CD4-positive, alpha-beta T cell treated with Interferon alpha-2 for 1 hour (primary cell): Measurements from ENCODE around the gene DIP2C.
"Not testable (repeated sequence)": the region's sequence is repeated elsewhere in the genome, so short reads cannot be mapped to it uniquely, and the experiment has no call there.

Source experiments
- DNase-seq, 2 donors: peaks; one replicate each; pipeline ENCODE4 v3.0.0-alpha.2; 2020 to 2022

The DIP2C gene

DNA sequence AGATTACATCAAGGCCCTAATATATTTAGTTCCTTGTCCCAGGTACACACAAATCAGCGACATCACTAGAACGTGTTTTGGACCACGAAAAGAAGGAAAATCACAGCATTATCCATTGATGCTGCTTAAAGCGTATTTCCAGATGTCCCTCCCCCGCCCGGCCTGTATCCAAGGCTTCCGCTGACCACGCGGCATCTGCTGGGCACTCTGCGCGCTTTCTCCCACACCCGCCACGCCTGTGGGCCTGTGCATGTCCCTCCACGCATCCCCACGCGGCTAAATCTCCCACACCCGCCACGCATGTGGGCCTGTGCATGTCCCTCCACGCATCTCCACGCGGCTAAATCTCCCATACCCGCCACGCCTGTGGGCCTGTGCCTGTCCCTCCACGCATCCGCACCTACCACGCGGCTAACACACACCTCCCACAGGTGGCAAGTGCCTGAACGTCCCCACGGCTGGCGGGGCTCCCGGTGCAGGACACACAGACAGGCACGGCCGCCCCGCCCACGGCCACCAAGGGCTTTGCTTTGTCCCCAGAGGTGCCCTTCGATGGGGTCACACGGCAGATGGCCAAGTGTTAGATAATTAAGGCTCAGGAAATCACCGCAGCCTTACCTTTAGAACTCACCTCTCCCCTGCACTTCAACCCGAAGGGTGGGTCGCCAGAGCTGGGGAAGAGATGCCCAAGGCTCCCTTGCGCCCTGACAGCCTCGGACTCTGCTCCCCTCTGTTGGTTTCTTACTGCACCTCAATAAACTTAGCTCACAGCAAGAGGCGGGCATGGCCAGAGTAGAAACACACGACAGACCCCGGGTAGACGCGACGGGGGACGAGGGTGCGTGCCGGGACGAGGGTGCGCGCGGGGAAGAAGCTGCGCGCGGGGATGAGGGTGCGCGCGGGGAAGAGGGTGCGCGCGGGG, 49.5 kb downstream of the DIP2C start:
- DNase-seq: no peak

DNA sequence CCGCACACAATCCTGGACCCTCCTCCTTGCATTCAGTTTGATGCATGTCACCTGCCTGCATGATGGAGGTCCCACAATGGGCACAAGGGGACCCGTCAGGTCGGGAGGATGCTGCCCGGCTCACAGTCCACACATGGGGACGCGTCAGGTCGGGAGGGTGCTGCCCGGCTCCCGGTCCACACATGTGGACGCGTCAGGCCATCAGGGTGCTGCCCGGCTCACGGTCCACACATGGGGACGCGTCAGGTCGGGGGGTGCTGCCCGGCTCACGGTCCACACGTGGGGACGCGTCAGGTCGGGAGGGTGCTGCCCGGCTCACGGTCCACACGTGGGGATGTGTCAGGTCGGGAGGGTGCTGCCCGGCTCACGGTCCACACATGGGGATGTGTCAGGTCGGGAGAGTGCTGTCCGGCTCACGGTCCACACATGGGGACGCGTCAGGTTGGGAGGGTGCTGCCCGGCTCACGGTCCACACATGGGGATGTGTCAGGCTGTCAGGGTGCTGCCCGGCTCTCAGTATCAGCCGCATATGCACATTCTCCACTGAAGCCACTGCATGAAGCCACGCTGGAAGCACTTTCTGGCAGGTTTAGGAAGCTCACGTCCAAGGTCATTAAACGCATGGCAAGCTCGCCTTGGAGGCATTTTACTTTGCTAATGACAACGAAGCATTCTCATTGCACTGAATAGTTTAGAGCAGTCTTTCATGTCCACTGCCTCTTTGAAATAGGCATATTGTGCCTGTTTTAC, 50.3 kb downstream of the DIP2C start:
- DNase-seq: no peak

DNA sequence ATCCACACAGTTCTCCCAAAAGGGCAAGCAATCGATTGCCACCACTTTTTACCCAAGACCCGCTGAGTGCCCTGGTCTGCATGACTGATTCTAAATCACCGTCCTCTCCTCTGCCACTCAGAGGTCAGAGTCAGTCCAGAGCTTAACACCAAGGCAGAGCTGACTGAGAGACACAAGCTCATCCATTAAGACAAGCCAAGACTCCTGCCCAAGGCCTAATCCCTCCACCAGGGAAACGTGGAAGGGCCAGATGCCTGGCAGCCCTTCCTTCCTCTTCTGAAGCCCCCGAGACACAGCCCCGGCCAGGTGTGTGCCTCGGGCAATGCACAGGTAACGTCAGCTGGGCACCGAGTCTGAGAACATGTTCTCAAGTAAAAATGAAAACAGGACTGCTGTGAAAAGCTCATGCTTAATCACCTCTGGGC, 51.7 kb downstream of the DIP2C start:
- DNase-seq: no peak

DNA sequence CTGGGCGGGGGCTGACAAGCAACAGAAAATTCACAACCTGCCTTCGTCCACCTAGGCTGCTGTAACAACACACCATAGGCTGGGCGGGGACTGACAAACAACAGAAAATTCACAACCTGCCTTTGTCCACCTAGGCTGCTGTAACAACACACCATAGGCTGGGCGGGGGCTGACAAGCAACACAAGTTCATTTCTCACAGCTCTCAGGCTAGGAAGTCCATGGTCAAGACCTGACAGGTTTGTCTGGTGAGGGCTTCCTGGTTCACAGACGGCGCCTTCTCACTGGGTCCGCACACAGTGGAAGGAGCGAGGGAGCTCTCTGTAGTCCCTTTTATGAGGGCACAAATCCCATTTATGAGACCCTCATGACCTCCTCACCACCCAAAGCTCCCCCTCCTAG, 52.2 kb downstream of the DIP2C start:
- no peak for DNase-seq

DNA sequence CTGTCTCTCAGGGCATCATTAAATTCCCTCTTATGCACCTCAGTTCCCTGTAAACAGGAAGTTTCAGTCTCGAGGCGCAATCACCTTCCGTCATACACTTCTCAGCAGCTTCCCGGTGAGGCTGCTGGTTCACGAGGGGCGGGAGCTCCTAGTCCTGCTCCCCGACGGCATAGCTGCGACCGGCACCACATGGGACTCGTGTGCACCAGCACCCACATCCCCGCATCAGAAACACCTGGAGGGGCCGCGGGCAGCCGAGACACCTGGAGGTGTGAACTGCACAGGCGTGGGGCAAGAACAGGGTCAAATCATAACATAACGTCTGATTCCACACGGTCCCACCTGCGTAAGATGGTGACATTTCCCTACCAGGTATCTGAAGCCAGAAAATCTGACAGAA, 52.7 kb downstream of the DIP2C start:
- no peak for DNase-seq

DNA sequence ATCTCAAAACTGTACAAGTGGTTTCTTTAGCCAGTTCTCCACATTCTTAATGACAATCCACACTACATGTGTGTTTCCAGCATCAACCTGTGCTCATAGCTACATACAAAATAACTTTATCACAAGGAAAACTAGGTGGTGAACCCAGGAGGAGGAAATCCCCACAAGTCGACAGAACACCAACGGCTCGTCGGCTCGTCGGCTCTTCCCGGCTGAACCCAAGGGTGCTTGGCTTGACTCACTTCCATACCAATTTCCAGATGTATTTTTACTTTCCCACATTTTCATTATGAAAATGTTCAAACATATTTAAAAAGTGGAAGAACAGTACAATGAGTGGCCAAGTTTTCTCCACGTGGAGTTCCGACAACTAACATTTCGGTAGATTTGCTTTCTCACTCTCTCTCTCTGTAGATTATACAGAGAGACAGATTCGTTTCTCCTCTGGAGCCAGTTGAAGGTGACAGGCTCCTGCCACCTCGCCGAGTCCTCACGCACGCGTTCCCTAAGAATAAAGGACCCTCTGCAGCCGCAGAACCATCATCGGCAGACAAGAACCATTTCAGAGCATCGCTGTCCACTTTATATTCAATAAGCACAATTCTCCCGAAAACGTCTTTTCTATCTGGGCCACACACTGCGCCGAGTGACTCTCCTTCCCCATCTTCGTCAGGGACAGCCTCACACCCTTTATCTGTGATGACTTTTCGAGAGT, 53.3 kb downstream of the DIP2C start:
- no peak for DNase-seq

DNA sequence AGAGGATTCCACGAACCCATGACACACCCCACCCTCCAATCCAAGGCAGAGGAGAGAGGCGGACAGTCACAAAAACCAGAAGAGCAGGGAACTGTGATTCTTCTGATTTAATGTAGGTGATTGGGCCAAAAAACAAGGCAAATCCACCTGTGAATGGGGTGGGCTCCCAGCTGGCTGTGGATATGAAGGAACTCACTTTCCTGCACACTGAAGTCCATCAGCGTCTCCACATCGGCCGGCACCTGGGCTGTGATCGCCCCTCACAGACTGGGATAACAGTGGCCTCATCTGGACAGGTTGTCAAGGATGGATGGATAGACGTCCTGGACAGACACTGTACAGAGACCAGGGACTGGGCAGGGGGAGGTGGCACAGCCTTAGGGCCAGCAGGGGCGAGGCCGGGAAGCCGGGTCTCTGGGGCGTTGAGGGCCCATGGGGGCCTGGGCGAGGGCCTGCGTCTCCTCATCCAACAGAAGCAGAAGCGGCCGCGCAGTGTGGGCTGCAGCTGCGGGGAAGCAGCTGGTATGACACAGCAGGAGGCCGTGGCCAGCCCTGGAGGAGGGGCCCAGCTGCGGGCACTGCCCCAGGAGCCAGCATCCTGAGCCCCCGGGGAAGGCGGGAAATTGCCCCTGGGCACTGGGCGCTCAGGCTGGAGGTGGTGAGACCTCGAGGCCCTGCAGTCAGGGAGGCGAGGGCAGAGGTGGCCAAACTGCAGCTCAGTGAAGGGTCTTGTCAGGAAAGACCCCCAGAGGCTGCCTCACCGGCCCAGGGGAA, 54.2 kb downstream of the DIP2C start:
- DNase-seq: no peak

DNA sequence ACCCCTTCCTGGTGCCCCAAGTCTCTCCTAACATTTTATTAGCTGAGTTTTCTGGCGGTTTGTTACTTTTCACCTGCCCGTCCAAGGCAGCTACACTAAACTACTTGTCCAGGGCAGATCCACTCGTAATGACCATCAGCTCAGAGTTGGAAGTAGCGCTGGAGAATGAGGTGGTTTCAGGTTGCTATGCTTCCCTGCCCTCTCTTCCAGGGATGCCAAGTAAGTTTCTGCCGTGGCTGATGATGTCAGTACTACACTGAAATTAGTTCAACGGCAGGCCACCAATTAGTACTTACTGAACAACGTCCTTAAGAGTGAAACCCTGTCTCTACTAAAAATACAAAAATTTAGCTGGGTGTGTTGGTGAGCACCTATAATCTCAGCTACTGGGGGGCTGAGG, 55.2 kb downstream of the DIP2C start:
- DNase-seq: no peak

DNA sequence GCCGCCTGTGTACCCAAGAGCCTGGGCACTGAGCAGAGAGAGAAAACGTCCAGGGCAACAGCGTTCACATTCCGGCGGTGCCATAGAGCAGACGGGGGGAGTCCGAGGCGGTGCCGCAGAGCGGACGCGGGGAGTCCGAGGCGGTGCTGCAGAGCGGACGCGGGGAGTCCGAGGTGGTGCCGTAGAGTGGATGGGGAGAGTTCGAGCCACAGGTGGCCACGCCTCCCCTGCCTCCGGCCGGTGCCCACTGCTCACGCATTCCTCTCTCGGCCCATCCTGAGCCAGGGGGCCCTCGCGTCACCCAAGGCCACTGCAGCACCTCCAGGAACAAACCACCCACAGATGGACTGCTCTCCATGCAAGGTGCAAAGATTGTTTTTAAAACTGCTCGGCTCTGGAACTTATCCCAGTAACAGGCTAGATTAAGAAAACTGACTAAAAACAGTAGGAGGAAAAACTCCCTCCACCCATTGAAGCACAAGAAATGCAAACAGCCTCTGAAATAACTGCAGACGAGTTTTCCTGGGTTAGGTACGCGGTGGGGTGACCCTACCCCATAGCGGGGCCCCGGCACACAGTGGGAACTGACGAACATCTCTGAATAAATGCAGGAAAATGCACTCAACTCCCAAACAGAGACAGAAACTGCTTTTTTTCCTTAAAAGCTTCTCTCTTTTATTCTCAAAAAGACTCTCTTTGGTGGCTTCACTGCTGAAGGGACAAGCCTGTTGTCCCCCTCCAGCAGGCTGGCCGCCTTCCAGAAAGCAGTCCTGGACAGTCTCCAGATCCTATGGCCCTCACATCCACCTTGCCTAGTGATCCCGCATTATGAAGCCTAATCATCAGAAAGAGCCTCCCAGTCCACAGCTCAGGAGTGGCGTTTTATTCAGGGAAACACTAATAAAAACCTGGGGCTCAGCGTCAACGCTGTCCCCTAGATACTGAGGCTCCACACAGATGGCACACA, 55.9 kb downstream of the DIP2C start:
- no peak for DNase-seq

DNA sequence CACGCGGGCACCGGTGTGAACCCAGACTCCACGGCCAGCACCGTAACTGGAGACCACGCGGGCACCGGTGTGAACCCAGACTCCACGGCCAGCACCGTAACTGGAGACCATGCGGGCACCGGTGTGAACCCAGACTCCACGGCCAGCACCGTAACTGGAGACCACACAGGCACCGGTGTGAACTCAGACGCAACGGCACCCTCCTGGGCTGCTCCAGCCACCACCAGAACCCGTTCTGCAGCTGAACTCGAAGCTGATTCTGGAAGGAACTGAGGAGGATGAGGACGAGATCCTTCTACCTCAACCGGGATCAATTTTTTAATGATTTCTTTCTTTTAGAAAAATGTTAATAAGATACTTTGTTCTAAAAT, 56.7 kb downstream of the DIP2C start:
- DNase-seq: not testable (repeated sequence)

DNA sequence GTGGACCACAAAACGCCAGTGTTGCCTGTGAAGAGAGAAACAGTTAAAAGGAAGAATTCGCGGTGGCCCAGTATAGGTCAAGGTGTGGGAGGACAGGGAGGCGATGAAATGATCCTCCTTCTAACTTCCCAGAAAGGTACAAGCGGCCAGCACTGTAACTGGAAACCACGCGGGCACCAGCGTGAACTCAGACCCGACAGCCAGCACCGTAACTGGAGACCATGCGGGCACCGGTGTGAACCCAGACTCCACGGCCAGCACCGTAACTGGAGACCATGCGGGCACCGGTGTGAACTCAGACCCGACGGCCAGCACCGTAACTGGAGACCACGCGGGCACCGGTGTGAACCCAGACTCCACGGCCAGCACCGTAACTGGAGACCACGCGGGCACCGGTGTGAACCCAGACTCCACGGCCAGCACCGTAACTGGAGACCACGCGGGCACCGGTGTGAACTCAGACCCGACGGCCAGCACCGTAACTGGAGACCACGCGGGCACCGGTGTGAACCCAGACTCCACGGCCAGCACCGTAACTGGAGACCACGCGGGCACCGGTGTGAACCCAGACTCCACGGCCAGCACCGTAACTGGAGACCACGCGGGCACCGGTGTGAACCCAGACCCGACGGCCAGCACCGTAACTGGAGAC, 57.2 kb downstream of the DIP2C start:
- not testable (repeated sequence) for DNase-seq

DNA sequence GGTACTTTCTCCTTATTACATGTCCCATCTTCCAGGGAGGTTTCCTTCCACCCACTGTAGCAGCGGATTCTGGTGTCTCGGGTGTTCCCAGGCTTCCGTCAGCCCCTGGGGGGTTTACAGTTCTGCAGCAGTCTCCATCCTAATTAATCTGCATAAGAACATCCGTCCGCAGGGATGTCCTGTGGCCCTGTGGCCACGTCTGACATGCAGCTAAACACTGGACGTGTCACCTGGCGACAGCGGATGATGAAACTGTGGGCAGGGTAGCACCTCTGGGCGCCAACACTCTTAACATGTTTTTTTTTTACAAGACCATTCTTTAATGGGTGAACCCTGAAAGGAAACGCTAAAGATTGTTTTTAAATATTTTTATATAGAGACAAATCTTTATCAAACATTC, 58.2 kb downstream of the DIP2C start:
- DNase-seq: no peak

DNA sequence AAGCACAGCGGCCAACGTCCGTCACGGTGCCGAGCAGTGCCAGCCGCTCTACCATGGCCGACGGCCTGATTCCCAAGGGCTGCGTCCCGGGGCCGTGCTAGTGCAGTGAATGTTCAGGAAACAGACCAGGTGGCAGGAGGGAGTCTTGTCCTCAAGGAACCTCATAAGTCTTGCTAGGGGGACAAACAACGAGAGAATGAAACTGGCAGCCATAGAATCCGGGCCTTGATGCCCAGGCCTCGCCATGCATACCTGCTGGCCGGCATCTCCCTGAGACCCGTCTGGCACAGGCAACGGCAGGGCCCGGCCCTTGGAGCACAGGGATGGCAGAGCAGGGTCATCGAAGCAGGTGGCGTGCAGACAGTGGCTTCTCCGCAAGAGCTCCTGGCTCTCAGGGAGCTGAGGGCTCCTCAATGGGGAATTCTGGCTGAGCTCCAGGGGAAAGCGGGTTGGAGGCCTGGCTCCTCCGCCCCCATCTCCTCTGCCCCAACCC, 58.8 kb downstream of the DIP2C start:
- no peak for DNase-seq

DNA sequence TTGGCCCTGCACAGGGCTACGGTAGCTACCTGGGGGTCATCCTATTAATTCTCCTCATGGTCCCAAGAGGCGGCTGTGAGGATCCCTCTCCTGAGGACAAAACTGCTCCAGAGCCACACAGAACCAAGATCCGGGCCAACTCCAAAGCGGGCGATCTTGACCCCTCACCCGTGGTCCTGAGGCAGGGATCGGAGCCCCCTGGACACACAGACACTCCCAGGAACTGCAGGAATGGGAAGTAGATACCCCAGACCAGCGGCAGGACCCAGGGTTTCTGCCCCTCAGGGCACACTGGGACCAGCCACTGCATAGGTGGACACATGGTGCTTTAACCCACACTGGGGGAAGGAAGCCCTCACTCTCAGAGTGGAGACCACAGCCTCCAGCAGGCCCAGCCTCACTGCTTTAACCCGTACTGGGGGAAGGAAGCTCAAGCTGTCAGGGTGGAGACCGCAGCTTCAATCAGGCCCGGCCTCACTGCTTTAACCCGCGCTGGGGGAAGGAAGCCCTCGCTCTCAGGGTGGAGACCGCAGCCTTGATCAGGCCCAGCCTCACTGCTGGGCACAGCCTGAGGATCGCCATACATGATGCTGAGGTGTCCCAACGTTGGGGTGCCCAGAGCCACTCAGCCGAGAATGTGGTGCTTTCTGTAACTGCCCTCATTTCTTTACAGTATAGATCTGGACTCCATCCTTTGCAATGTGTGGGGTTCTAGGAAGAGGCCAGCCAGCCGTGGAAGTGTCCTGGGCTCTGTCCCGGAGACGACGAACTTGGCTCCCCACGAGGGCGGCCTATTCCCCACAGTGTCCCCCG, 60.1 kb downstream of the DIP2C start:
- no peak for DNase-seq

DNA sequence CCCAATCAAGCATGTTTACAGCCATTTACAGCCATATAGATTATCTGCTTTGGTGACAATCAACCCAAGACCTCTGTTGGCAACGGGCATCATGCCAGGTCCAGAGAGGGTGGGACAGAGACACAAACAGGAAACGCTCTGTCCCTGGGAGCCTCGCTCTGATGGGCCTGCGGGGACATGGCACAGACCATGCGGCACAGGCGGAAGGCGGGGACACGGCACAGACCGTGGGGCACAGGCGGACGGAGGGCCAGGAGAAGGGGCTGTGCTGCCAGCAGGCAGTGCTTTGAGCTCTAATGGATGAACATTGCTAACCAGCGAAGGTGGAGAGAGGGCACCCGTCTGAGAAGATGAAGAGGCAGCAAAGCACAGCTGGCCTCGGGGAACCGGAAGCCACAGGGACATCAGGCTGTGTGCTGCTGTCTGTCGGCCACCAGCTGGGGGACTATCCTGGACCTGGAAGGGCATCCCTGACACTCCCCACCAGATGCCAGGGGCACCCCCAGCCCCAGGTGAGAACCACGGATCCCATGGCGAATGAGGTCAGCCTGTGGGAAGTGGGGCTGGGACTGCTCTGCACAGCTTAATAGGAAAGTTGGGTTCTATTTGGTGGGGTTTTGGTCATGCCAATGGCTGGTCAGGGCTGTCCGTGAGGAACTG, 61.0 kb downstream of the DIP2C start:
- no peak for DNase-seq

DNA sequence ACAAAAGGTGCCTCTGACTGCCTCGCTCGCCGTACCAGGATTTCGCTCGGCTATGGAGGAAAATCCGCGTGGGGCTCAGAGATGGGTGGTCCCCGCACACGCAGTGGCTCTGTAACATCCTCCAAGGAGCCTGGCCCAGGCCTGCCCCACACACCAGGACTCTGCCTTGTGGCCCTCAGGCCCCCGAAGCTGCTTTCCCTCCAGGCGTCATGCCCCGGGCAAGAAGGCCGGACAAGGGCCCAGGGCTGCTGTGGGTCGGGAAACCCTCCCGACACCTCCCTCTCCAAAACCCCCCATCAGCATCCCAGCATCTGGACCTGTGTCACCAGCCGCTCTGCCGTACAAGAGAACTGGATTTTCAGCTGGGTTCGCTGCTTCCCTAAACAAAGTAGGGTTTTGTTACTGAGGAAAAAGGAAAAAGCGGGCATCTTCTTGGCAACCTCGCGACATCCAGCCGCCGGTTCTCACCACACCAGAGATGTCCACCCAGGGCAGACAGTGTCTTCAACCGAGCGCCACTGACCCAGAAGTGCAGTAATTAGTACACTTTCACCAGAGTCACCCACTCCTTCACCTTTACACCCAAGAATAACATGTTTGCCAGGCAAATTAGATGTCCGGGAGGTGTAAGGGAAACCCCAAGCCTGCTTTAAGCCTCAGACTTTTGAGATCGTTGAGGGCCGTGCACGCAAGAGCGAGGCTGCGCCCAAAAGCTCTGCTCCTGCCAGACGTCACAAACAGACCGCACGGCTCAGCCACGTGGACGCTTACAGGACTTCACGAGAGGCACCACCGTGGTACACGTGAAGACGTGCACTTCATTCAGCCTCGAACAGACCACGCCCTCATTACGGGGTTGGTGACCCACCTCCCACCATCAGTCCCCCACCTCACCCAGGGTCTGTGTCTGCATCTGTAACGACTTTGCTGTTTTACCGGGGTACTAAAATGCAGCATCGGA, 62.2 kb downstream of the DIP2C start:
- no peak for DNase-seq

DNA sequence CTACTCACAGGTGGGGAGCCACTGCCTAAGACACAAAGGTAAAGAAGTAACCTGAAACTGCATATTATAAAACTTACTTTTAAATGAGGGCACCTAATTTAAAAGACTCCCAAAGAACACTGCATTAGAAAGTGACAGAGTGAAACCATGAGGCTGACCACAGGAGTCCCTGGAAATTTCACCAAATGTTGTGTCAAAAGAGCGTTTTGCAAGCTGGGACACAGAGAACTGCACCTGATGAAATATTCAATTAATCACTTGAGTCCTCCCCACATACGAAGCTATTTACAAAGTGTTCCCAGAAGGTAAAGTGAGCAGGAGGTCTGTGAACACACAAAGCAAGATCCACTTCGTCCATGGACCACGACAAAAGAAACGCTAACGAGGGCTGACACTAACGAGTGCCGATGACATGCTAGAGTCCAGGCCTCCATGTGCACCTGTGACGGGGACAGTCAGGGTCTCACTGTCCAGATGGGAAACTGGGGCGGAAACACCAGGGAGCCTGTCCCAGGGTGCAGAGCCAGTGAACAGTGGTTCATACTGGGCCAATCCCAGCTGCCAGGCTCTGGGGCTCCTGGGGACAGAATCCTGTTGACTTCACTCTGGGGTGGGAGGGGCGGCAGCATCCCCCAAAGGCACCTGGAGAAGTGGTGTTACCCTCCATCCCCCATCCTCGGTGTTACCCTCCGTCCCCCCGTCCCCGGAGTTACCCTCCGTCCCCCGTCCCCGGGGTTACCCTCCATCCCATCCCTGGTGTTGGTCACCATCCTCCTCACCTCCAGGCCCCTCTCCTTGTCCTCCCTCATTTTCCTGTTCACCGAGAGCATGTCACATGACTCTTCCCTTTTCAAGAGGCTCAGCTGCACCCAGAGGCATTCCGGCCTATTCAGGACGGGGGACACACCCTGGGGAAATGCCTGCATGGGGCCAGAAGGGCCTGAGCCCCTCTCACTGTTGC, 63.4 kb downstream of the DIP2C start:
- DNase-seq: no peak
